ENCODE results near the gene TMEM52B. TPM values are rescaled to one million over a fixed set of nuclear protein-coding genes. Genes with fewer than 3 reads are reported as not detected.
A peak's percentile ranks its signal among the peaks of the same experiment; 100 is the strongest.
"Not testable (repeated sequence)": the region's sequence is repeated elsewhere in the genome, so short reads cannot be mapped to it uniquely, and the experiment has no call there.

Gene TMEM52B
- total RNA-seq, 1 donor from 2014 or later, result not detected

GRCh38 chr12:10171973-10172728 is 6.7 kb upstream of the TMEM52B start, which contains the start of gene OLR1:
OLR1 (minus strand) TSS chr12:10172132; CDS start chr12:10172077, 55 bp downstream.
- DNase-seq, result no peak

GRCh38 chr12:10174986-10175614 is 3.7 kb upstream of the TMEM52B start:
- no peak for DNase-seq

GRCh38 chr12:10175846-10176636 is 2.8 kb upstream of the TMEM52B start:
- DNase-seq, result peak; percentile 34

GRCh38 chr12:10179776-10180181 is 947 bp downstream of the TMEM52B start:
- no peak for DNase-seq

GRCh38 chr12:10182354-10183049 is 3.7 kb downstream of the TMEM52B start:
- no peak for DNase-seq

- DNase-seq, result peak; percentile 25
Observed at GRCh38 chr12:10184261-10184843, 5.5 kb downstream of the TMEM52B start.

GRCh38 chr12:10186299-10186698 is 7.5 kb downstream of the TMEM52B start:
- DNase-seq, result peak; percentile 10

GRCh38 chr12:10186958-10187357 is 8.1 kb downstream of the TMEM52B start:
- not testable (repeated sequence) for DNase-seq

- no peak for DNase-seq
Observed at GRCh38 chr12:10189653-10190052, 10.8 kb downstream of the TMEM52B start.

GRCh38 chr12:10190558-10191388 is 11.9 kb downstream of the TMEM52B start:
- DNase-seq, result peak; percentile 72

GRCh38 chr12:10191865-10192264 is 13.0 kb downstream of the TMEM52B start:
- DNase-seq, result no peak

GRCh38 chr12:10194160-10194670 is 15.4 kb downstream of the TMEM52B start:
- no peak for DNase-seq

GRCh38 chr12:10196210-10196609 is 17.4 kb downstream of the TMEM52B start:
- no peak for DNase-seq

- no peak for DNase-seq
Observed at GRCh38 chr12:10197879-10198278, 19.0 kb downstream of the TMEM52B start.

- DNase-seq, result not testable (repeated sequence)
Observed at GRCh38 chr12:10204495-10204894, 25.7 kb downstream of the TMEM52B start.

GRCh38 chr12:10205220-10205807 is 26.5 kb downstream of the TMEM52B start:
- DNase-seq, result no peak

GRCh38 chr12:10207136-10207535 is 28.3 kb downstream of the TMEM52B start:
- DNase-seq, result no peak

- DNase-seq, result no peak
Observed at GRCh38 chr12:10210225-10210624, 31.4 kb downstream of the TMEM52B start.

- no peak for DNase-seq
Observed at GRCh38 chr12:10211101-10211939, 32.5 kb downstream of the TMEM52B start.

Data from tongue (tissue), 2 donors.